ENCODE measurements around the gene KAZN.

Gene KAZN

GRCh38 chr1:15089258-15089992 lies 490.9 kb downstream of the KAZN start:
- Histone ChIP-seq H3K4me1 (ENCODE audit: control insufficient read depth, insufficient read depth, low read length) (no peaks in the 10 kb centered on the region), H3K4me3 (ENCODE audit: low read length) (no peak overlapping the region), H3K9me3 (ENCODE audit: control insufficient read depth, low read length) (no peaks in the 10 kb centered on the region), H3K27me3 (replicated peaks; ENCODE audit: control insufficient read depth, insufficient read depth, low read length) (peaks cover 4% of the 10 kb centered on the region), H3K36me3 (ENCODE audit: control insufficient read depth, insufficient read depth, low read length, severe bottlenecking) (no peaks in the 10 kb centered on the region), H3K9ac (ENCODE audit: low read length) (no peak overlapping the region)
- DNase-seq (ENCODE audit: low read depth), result no peak

- peaks cover 6% of the 10 kb centered on the region for H3K27me3 ChIP-seq (replicated peaks; ENCODE audit: control insufficient read depth, insufficient read depth, low read length)
- H3K4me3 ChIP-seq (ENCODE audit: low read length), result no peak overlapping the region
- DNase-seq (ENCODE audit: low read depth), result no peak
- H3K9ac ChIP-seq (ENCODE audit: low read length), result no peak overlapping the region
- H3K4me1 ChIP-seq (ENCODE audit: control insufficient read depth, insufficient read depth, low read length), result no peaks in the 10 kb centered on the region
- no peaks in the 10 kb centered on the region for H3K36me3 ChIP-seq (ENCODE audit: control insufficient read depth, insufficient read depth, low read length, severe bottlenecking)
- no peaks in the 10 kb centered on the region for H3K9me3 ChIP-seq (ENCODE audit: control insufficient read depth, low read length)
These were observed 491.9 kb downstream of the KAZN start for GRCh38 chr1:15090373-15090772.

GRCh38 chr1:15094056-15094455 lies 495.6 kb downstream of the KAZN start:
- Histone ChIP-seq H3K9ac (ENCODE audit: low read length) (no peak overlapping the region), H3K36me3 (ENCODE audit: control insufficient read depth, insufficient read depth, low read length, severe bottlenecking) (no peaks in the 10 kb centered on the region), H3K27me3 (replicated peaks; ENCODE audit: control insufficient read depth, insufficient read depth, low read length) (peaks cover 12% of the 10 kb centered on the region), H3K9me3 (ENCODE audit: control insufficient read depth, low read length) (peaks cover 5% of the 10 kb centered on the region), H3K4me3 (ENCODE audit: low read length) (no peak overlapping the region), H3K4me1 (ENCODE audit: control insufficient read depth, insufficient read depth, low read length) (no peaks in the 10 kb centered on the region)
- no peak for DNase-seq (ENCODE audit: low read depth)

GRCh38 chr1:15094719-15095495 lies 496.4 kb downstream of the KAZN start:
- Histone ChIP-seq H3K9me3 (ENCODE audit: control insufficient read depth, low read length) (peaks cover 5% of the 10 kb centered on the region), H3K27me3 (replicated peaks; ENCODE audit: control insufficient read depth, insufficient read depth, low read length) (peaks cover 21% of the 10 kb centered on the region), H3K36me3 (ENCODE audit: control insufficient read depth, insufficient read depth, low read length, severe bottlenecking) (no peaks in the 10 kb centered on the region), H3K9ac (ENCODE audit: low read length) (no peak overlapping the region), H3K4me3 (ENCODE audit: low read length) (no peak overlapping the region), H3K4me1 (ENCODE audit: control insufficient read depth, insufficient read depth, low read length) (no peaks in the 10 kb centered on the region)
- no peak for DNase-seq (ENCODE audit: low read depth)

GRCh38 chr1:15095496-15095875 lies 497.0 kb downstream of the KAZN start:
- Histone ChIP-seq H3K36me3 (ENCODE audit: control insufficient read depth, insufficient read depth, low read length, severe bottlenecking) (no peaks in the 10 kb centered on the region), H3K4me1 (ENCODE audit: control insufficient read depth, insufficient read depth, low read length) (no peaks in the 10 kb centered on the region), H3K27me3 (replicated peaks; ENCODE audit: control insufficient read depth, insufficient read depth, low read length) (peaks cover 26% of the 10 kb centered on the region), H3K9ac (ENCODE audit: low read length) (no peak overlapping the region), H3K4me3 (ENCODE audit: low read length) (no peak overlapping the region), H3K9me3 (ENCODE audit: control insufficient read depth, low read length) (peaks cover 5% of the 10 kb centered on the region)
- no peak for DNase-seq (ENCODE audit: low read depth)

- Histone ChIP-seq H3K27me3 (replicated peaks; ENCODE audit: control insufficient read depth, insufficient read depth, low read length) (peaks cover 34% of the 10 kb centered on the region), H3K4me3 (ENCODE audit: low read length) (no peak overlapping the region), H3K9me3 (ENCODE audit: control insufficient read depth, low read length) (peaks cover 5% of the 10 kb centered on the region), H3K4me1 (ENCODE audit: control insufficient read depth, insufficient read depth, low read length) (no peaks in the 10 kb centered on the region), H3K9ac (ENCODE audit: low read length) (no peak overlapping the region), H3K36me3 (ENCODE audit: control insufficient read depth, insufficient read depth, low read length, severe bottlenecking) (no peaks in the 10 kb centered on the region)
- DNase-seq (ENCODE audit: low read depth), result no peak
These were observed 497.8 kb downstream of the KAZN start for GRCh38 chr1:15096293-15096692.

GRCh38 chr1:15098176-15099125 lies 500.0 kb downstream of the KAZN start:
- Histone ChIP-seq H3K27me3 (replicated peaks; ENCODE audit: control insufficient read depth, insufficient read depth, low read length) (peaks cover 42% of the 10 kb centered on the region), H3K9me3 (ENCODE audit: control insufficient read depth, low read length) (peaks cover 5% of the 10 kb centered on the region), H3K9ac (ENCODE audit: low read length) (no peak overlapping the region), H3K4me3 (ENCODE audit: low read length) (no peak overlapping the region), H3K4me1 (ENCODE audit: control insufficient read depth, insufficient read depth, low read length) (no peaks in the 10 kb centered on the region), H3K36me3 (ENCODE audit: control insufficient read depth, insufficient read depth, low read length, severe bottlenecking) (no peaks in the 10 kb centered on the region)
- DNase-seq (ENCODE audit: low read depth), result no peak

- H3K4me3 ChIP-seq (ENCODE audit: low read length), result no peak overlapping the region
- H3K27me3 ChIP-seq (replicated peaks; ENCODE audit: control insufficient read depth, insufficient read depth, low read length), result peaks cover 37% of the 10 kb centered on the region
- no peak overlapping the region for H3K9ac ChIP-seq (ENCODE audit: low read length)
- no peak for DNase-seq (ENCODE audit: low read depth)
- peaks cover 9% of the 10 kb centered on the region for H3K9me3 ChIP-seq (ENCODE audit: control insufficient read depth, low read length)
- H3K4me1 ChIP-seq (ENCODE audit: control insufficient read depth, insufficient read depth, low read length), result no peaks in the 10 kb centered on the region
- H3K36me3 ChIP-seq (ENCODE audit: control insufficient read depth, insufficient read depth, low read length, severe bottlenecking), result no peaks in the 10 kb centered on the region
These were observed 501.1 kb downstream of the KAZN start for GRCh38 chr1:15099441-15100120.

- peak; percentile 68 for DNase-seq (ENCODE audit: low read depth)
- H3K4me1 ChIP-seq (ENCODE audit: control insufficient read depth, insufficient read depth, low read length), result no peaks in the 10 kb centered on the region
- no peak overlapping the region for H3K9ac ChIP-seq (ENCODE audit: low read length)
- no peaks in the 10 kb centered on the region for H3K36me3 ChIP-seq (ENCODE audit: control insufficient read depth, insufficient read depth, low read length, severe bottlenecking)
- H3K27me3 ChIP-seq (replicated peaks; ENCODE audit: control insufficient read depth, insufficient read depth, low read length), result peaks cover 37% of the 10 kb centered on the region
- peaks cover 16% of the 10 kb centered on the region for H3K9me3 ChIP-seq (ENCODE audit: control insufficient read depth, low read length)
- no peak overlapping the region for H3K4me3 ChIP-seq (ENCODE audit: low read length)
These were observed 501.8 kb downstream of the KAZN start for GRCh38 chr1:15100121-15100879.

Measured in adipocyte (in vitro differentiated cells).